GM18909 (cell line): ENCODE data around the gene RPTOR.

Experiments used
- ATAC-seq: cut with Tn5 transposase; IDR thresholded peaks from one replicate; pipeline ENCODE4 v1.9.1; 2021; ENCODE audit warnings: mild to moderate bottlenecking; ENCODE audit not compliant: unreplicated experiment, poor library complexity

RPTOR gene

GRCh38 chr17:80818871-80819270 lies 274.2 kb downstream of the RPTOR start:
- ATAC-seq, result no peak

DNA sequence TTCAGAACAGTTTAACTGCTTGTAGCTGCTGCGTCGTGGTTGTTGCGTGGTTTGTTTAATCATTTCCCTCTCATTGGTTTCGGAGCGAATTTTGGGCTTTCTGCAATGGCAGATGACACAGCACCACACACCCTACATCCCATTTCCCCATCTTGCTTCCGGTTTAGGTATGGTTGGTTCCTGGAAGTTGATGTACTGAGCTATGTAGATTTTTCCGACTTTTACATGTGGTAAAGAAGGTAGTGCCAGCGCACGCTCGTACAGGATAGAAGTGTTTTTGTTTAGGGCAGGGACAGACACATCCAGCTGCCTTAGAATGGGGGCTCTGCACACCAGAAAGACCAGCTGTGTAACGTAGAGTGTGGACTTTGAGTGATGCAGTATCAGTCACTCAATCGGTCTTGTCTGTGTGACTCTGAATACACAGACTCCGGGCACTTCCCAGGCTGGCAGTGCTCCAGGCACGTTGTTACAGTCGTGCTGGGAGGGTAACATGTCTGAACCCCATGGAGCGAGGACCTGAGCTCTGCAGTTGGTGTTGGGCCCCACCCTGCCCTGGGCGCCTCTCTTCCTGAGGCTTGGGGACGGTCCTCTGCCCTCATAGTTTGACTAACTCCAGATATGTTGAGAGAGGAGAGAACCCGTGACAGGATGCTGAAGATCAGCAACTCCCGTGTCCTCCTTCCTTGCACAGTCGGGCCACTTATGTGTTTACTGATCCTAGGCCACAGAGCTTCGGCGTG lies 275.0 kb downstream of the RPTOR start:
- ATAC-seq, result no peak

GRCh38 chr17:80820331-80820730 lies 275.7 kb downstream of the RPTOR start:
- ATAC-seq, result no peak

GRCh38 chr17:80821546-80821945 lies 276.9 kb downstream of the RPTOR start:
- no peak for ATAC-seq

DNA sequence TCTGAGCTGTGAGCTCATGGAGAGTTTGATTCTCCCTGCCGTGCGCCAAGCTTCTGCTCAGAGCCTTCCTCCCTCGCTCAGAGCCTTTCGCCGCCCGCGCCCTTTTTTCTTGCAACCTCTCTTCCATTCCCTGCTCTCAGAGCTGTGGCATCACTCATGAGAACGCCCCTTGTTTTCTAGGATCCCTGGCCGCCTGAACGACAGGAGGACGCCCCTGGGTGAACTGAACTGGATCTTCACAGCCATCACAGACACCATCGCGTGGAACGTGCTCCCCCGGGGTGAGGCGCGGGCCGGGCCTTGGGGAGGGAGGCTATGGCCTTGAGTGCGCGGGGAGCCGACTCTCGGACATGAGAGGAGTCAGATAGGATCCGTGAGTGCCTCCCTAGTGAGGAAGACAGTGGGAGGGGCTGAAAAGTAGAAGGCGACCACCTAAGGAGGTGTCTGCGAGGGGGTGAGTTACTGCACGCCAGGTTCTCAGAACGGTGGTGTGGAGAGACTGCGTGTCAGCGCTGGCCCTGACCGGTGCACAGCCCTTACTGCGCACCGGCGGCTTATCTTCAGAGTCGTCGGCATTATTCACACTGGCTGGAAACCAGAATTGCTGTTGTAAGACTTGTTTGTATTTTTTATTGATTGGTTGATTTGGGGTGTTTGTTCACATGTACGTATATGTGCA lies 277.5 kb downstream of the RPTOR start:
- no peak for ATAC-seq

DNA sequence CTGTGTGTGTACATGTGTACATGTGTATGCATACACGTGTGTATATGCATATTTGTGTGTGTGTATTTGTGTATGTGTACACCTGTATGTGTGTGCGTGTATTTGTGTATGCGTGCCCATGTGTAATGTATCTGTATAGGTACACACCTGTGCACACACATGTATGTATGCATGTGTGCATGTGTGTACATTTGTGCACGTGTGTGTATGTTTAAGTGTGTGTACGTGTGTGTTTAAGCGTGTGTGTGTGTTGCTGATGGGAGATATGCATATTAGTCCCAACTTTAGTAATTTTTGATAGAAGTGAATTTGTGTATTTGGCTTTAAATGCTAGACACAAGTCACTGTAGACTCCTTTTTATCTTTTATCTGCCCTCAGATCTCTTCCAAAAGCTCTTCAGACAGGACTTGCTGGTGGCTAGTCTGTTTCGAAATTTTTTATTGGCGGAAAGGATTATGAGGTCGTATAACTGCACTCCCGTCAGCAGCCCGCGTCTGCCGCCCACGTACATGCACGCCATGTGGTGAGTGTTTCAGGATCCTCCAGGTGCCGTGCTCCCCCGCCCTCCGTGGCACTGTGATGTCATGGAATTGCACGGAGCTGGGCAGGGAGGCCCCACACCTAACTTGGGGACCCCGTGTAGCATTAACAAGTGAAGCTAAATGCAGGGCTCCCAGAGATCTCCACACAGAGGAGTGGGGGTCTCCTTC lies 278.2 kb downstream of the RPTOR start:
- no peak for ATAC-seq

GRCh38 chr17:80824549-80825470 lies 280.2 kb downstream of the RPTOR start:
- no peak for ATAC-seq

GRCh38 chr17:80825471-80826345 lies 281.1 kb downstream of the RPTOR start:
- no peak for ATAC-seq

GRCh38 chr17:80826346-80826954 lies 281.8 kb downstream of the RPTOR start:
- ATAC-seq, result no peak

DNA sequence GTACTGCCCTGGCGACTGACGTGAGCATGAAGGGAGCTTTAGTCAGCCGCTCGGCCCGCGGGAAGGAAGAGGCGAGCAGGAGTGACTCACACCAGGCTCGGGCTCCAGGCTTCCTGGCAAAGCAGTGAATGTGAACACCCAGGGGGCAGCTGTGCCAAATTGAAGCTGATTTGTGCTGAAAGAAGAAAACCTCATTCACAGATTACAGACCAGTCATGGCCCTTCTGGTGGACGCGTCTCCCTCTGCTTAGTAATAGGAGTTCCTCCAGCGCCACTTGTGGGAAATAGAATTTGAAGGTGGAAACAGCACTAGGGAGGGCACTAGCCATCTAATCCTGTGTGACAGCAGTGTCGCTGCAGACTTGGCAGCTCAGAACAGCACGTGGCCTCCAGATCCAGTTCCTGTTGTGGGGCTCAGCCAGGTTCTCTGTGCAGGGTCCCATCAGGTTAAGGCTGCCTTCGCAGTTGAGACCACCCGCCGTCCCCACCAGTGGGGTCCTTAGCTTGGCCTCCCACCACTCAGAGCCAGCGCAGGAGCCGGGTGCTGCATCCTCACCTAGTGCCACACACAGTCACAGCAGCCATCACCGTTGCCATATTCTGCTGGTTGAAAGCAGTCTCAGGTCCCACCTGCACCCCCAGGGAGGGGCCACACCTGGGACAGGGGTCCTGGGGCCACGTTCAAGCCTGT lies 282.5 kb downstream of the RPTOR start:
- no peak for ATAC-seq

- no peak for ATAC-seq
Measured at GRCh38 chr17:80827646-80828643, 283.3 kb downstream of the RPTOR start.

- no peak for ATAC-seq
Measured at GRCh38 chr17:80829166-80829813, 284.7 kb downstream of the RPTOR start.

DNA sequence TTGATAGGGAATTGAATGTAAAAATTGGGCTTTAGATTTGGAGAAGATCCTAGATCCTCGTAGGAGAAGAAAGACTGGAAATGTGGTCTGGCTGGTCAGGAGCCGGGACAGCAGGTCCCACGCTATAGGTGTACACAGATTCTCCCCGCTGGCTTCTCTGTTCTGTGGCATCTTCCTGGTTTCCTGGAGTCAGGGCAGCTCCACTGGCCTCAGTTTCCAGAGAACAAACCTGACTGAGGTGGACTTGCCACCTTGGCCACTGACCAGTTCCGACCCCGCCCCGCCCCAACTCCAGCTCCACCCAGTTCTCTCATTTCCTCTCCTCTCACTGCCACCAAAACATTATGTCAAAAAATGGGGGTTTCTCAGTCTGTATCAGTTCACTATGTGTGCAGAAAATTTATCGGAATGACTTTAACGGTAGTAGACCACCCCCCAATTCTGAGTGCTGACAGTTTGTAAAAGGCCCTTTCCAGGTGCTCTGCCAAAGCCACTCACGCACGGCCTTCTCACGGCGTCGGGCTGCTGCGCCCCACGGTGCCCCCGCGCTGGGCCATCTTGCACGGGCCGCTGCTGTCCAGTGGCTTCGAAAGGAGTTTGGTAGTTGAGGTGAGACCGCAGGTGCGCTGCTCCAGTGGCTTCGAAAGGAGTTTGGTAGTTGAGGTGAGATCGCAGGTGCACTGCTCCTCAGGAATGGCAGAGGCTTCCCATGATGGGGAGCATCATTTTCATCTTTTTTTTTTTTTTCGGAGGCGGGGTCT lies 285.6 kb downstream of the RPTOR start:
- no peak for ATAC-seq

GRCh38 chr17:80831491-80831890 lies 286.9 kb downstream of the RPTOR start:
- ATAC-seq, result no peak

- ATAC-seq, result no peak
Measured at GRCh38 chr17:80832266-80832676, 287.6 kb downstream of the RPTOR start.
